HepG2 (cell line): Measurements from ENCODE around the gene CBX2. TPM values are rescaled to one million over a fixed set of nuclear protein-coding genes. Genes with fewer than 3 reads are reported as not detected.

Source experiments
- CEBPB ChIP-seq: IDR thresholded peaks from 2 replicates; pipeline ENCODE4 v1.6.1; 2011; ENCODE audit warnings: low read depth, low read length, improper control_type of control experiment, borderline replicate concordance
- CREM ChIP-seq, 2 experiments: sonication (generic) in 1 of 2; formaldehyde crosslinking in 1 of 2; IDR thresholded peaks; 2 replicates each; pipeline versions ENCODE4 v1.4.0 to v1.6.1; 2016 to 2020; ENCODE audit warnings: antibody characterized with exemption in 1 of 2, mild to moderate bottlenecking in 1 of 2, missing genetic modification reagents in 1 of 2
- DZIP1 ChIP-seq: sonication (generic); formaldehyde crosslinking; IDR thresholded peaks from 2 replicates; pipeline ENCODE4 v1.5.0; 2020; ENCODE audit warnings: mild to moderate bottlenecking, missing genetic modification reagents
- ERF ChIP-seq: IDR thresholded peaks from 2 replicates; pipeline ENCODE4 v1.6.1; 2018; ENCODE audit warnings: missing biosample characterization, missing genetic modification reagents
- MAF1 ChIP-seq: sonication (generic); formaldehyde crosslinking; IDR thresholded peaks from 2 replicates; pipeline ENCODE4 v1.5.0; 2020; ENCODE audit warnings: missing genetic modification reagents, borderline replicate concordance
- MIER3 ChIP-seq: IDR thresholded peaks from 2 replicates; pipeline ENCODE4 v1.6.1; 2016; ENCODE audit warnings: missing compliant biosample characterization, borderline replicate concordance
- NBN ChIP-seq: fragments of 450-650 bp; conservative IDR thresholded peaks from 2 replicates; pipeline ENCODE4 v1.6.1; 2017
- NFIB ChIP-seq: sonication (generic); formaldehyde crosslinking; IDR thresholded peaks from 2 replicates; pipeline ENCODE4 v1.9.0; 2021; ENCODE audit warnings: missing genetic modification reagents, mild to moderate bottlenecking, borderline replicate concordance
- ONECUT2 ChIP-seq: sonication (generic); formaldehyde crosslinking; IDR thresholded peaks from 2 replicates; pipeline ENCODE4 v1.4.0; 2020; ENCODE audit warnings: missing genetic modification reagents
- PTBP1 ChIP-seq: fragments of 200-400 bp; formaldehyde crosslinking; IDR thresholded peaks from 2 replicates; pipeline ENCODE4 v1.6.1; 2018; ENCODE audit warnings: low read length, low read depth; ENCODE audit not compliant: poor library complexity, severe bottlenecking
- SP5 ChIP-seq: IDR thresholded peaks from 2 replicates; pipeline ENCODE4 v1.6.1; 2016; ENCODE audit warnings: low read depth, borderline replicate concordance
- TAF1 ChIP-seq: sonication (generic); formaldehyde crosslinking; IDR thresholded peaks from 2 replicates; pipeline ENCODE4 v1.4.0; 2020; ENCODE audit warnings: missing genetic modification reagents
- ZNF337 ChIP-seq: sonication (generic); formaldehyde crosslinking; IDR thresholded peaks from 2 replicates; pipeline ENCODE4 v1.5.1; 2020; ENCODE audit warnings: missing genetic modification reagents, low read depth, mild to moderate bottlenecking, borderline replicate concordance
- ZNF775 ChIP-seq: sonication (generic); formaldehyde crosslinking; IDR thresholded peaks from 2 replicates; pipeline ENCODE4 v1.4.0; 2020; ENCODE audit warnings: missing genetic modification reagents, mild to moderate bottlenecking, moderate library complexity, borderline replicate concordance
- ZSCAN31 ChIP-seq: sonication (generic); formaldehyde crosslinking; IDR thresholded peaks from 2 replicates; pipeline ENCODE4 v1.5.0; 2020; ENCODE audit warnings: low read depth, mild to moderate bottlenecking, missing genetic modification reagents
- polyA plus RNA-seq, 8 experiments: library from polyadenylated mRNA; depleted of rRNA in 3 of 8; stranded (reverse) in 7 of 8; unstranded in 1 of 8; fragments of >200 nt; fragmentation: Illumina TruSeq in 4 of 8; extraction: Trizol in 4 of 8; gene quantifications; 2 replicates each; pipeline versions ENCODE4 v1.2.1 to v1.2.3, GENCODE V29; 2011 to 2016; ENCODE audit warnings: low read depth in 4 of 8, missing spikeins in 1 of 8, mixed read lengths in 1 of 8; ENCODE audit not compliant: insufficient read depth in 1 of 8
- total RNA-seq, 5 experiments: library from RNA; depleted of rRNA; stranded (reverse); fragments of >200 nt; fragmentation: Illumina TruSeq; extraction: Trizol; gene quantifications; 2 replicates each; pipeline ENCODE4 v1.2.3, GENCODE V29; 2016; ENCODE audit warnings: low read depth in 1 of 5
- TF ChIP-seq, protein P1 (sequence below): sonication (generic); formaldehyde crosslinking; IDR thresholded peaks from 2 replicates; pipeline ENCODE4 v1.5.0; 2020; ENCODE audit warnings: missing genetic modification reagents
- TF ChIP-seq, protein P2 (sequence below): sonication (generic); formaldehyde crosslinking; IDR thresholded peaks from 2 replicates; pipeline ENCODE4 v1.5.1; 2020; ENCODE audit warnings: mild to moderate bottlenecking, missing genetic modification reagents
- TF ChIP-seq, protein P3 (sequence below): sonication (generic); formaldehyde crosslinking; conservative IDR thresholded peaks from 2 replicates; pipeline ENCODE4 v1.4.0; 2020; ENCODE audit warnings: missing genetic modification reagents

Gene CBX2
- total and polyA plus RNA-seq, 2 of the 13 experiments (the other 11 are each of a cell fraction or from before 2014, with no cell fraction given): 14.5 to 31.1 TPM

DNA sequence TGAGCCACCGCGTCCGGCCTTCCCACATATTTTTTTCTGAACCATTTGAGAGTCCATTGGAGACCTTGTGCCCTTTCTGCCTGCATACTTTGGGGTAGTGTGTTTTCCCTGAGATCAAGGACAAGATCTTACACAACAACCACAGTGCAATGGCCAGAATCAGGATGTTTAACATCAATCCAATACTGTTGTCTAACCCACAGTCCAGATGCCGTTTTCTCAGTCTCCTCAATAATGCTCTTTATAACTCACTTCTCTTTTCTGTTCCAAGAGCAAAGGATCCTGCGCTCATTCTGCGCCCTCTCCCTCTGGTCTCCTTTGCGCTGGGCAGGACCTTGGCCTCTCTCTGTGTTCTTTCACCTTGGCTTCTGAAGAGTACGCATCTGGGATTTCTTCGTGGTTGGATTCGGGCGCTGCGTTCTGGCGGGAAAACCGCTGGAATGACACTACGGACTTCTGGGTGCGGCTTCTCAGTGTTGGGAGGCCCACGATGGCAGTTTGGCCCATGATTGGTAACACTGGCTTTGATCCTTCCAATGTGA is 44.7 kb downstream of the CBX2 start (continued):
- TF ChIP-seq, protein P1, sequence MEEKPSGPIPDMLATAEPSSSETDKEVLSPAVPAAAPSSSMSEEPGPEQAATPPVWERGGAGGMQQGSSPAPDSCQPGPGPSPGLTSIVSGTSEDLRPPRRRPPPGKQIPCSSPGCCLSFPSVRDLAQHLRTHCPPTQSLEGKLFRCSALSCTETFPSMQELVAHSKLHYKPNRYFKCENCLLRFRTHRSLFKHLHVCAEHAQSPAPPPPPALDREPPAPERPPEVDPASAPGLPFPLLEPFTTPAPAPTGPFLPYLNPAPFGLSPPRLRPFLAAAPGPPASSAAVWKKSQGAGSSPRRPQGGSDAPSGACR (CRISPR knock-in tag): peak; percentile 91; the same call in 1 of the 2 replicates
- peak; percentile 98 for TF ChIP-seq MIER3
- peak; percentile 76 for TF ChIP-seq CREM (IDR thresholded peaks at IDR 0.05)
- TF ChIP-seq CREM (CRISPR knock-in tag; IDR thresholded peaks at IDR 0.05): no peak
- TF ChIP-seq, protein P2, sequence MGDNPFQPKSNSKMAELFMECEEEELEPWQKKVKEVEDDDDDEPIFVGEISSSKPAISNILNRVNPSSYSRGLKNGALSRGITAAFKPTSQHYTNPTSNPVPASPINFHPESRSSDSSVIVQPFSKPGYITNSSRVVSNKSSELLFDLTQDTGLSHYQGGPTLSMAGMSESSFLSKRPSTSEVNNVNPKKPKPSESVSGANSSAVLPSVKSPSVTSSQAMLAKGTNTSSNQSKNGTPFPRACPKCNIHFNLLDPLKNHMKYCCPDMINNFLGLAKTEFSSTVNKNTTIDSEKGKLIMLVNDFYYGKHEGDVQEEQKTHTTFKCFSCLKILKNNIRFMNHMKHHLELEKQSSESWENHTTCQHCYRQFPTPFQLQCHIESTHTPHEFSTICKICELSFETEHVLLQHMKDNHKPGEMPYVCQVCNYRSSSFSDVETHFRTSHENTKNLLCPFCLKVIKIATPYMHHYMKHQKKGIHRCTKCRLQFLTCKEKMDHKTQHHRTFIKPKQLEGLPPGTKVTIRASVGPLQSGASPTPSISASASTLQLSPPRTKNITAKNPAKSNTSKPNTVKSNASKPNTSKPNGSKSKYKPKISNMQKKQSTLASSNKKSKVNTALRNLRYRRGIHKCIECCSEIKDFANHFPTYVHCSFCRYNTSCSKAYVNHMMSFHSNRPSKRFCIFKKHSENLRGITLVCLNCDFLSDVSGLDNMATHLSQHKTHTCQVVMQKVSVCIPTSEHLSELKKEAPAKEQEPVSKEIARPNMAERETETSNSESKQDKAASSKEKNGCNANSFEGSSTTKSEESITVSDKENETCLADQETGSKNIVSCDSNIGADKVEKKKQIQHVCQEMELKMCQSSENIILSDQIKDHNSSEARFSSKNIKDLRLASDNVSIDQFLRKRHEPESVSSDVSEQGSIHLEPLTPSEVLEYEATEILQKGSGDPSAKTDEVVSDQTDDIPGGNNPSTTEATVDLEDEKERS: peak; percentile 56; the same call in 1 of the 2 replicates
- peak; percentile 85 for TF ChIP-seq ZNF775 (CRISPR knock-in tag)
- peak; percentile 63; the same call in 1 of the 2 replicates for TF ChIP-seq ZSCAN31 (CRISPR knock-in tag)
- 0 out of 2 replicates have a peak, but pooled peaks have one; percentile 28 for TF ChIP-seq ZNF337 (CRISPR knock-in tag)
- TF ChIP-seq, protein P3, sequence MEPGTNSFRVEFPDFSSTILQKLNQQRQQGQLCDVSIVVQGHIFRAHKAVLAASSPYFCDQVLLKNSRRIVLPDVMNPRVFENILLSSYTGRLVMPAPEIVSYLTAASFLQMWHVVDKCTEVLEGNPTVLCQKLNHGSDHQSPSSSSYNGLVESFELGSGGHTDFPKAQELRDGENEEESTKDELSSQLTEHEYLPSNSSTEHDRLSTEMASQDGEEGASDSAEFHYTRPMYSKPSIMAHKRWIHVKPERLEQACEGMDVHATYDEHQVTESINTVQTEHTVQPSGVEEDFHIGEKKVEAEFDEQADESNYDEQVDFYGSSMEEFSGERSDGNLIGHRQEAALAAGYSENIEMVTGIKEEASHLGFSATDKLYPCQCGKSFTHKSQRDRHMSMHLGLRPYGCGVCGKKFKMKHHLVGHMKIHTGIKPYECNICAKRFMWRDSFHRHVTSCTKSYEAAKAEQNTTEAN (CRISPR knock-in tag): 0 out of 2 replicates have a peak, but pooled peaks have one; percentile 46
- peak; percentile 95 for TF ChIP-seq ERF (CRISPR knock-in tag)
- TF ChIP-seq TAF1 (CRISPR knock-in tag): no peak
- no peak for TF ChIP-seq MAF1 (CRISPR knock-in tag)
- no peak for TF ChIP-seq NFIB (CRISPR knock-in tag)
- peak; percentile 93 for TF ChIP-seq CEBPB
- peak; percentile 81 for TF ChIP-seq ONECUT2
- no peak for TF ChIP-seq PTBP1
- no peak for TF ChIP-seq NBN
- TF ChIP-seq SP5 (CRISPR knock-in tag): peak; percentile 81
- no peak for TF ChIP-seq DZIP1 (CRISPR knock-in tag)
